Sigmoid colon (tissue), 3 donors: Measurements from ENCODE around the gene TFEB.

ENCODE experiments used
- CTCF ChIP-seq, 4 experiments: fragments of 450-650 bp in 3 of 4; fragments of 200-600 bp in 1 of 4; IDR thresholded peaks; one replicate each; pipeline ENCODE4 v1.5.1; 2016 to 2019; ENCODE audit warnings: antibody characterized with exemption in 4 of 4, mild to moderate bottlenecking in 3 of 4, moderate library complexity in 2 of 4
- POLR2A ChIP-seq, 2 donors: fragments of 450-650 bp; IDR thresholded peaks; one replicate each; pipeline ENCODE4 v1.6.1; 2016; ENCODE audit warnings: antibody characterized with exemption in 2 of 2, mild to moderate bottlenecking in 2 of 2, moderate library complexity in 2 of 2

- no peak for TF ChIP-seq CTCF (IDR thresholded peaks at IDR 0.05)
- TF ChIP-seq POLR2A (IDR thresholded peaks at IDR 0.05): no peak
Measured at GRCh38 chr6:41690541-41691330, 44.7 kb downstream of the TFEB start.
